Ishikawa (cell line): ENCODE data around the gene BLOC1S2.

Experiments used
- CEBPB ChIP-seq: IDR thresholded peaks from 2 replicates; pipeline ENCODE4 v1.6.1; 2012
- CREB1 ChIP-seq: IDR thresholded peaks from 2 replicates; pipeline ENCODE4 v1.6.1; 2012; ENCODE audit warnings: low read depth
- EGR1 ChIP-seq: IDR thresholded peaks from 2 replicates; pipeline ENCODE4 v1.6.1; 2012
- EP300 ChIP-seq: IDR thresholded peaks from 2 replicates; pipeline ENCODE4 v1.6.1; 2012; ENCODE audit warnings: borderline replicate concordance
- FOXM1 ChIP-seq: IDR thresholded peaks from 2 replicates; pipeline ENCODE4 v1.6.1; 2012; ENCODE audit warnings: low read depth, borderline replicate concordance
- NFIC ChIP-seq: IDR thresholded peaks from 2 replicates; pipeline ENCODE4 v1.6.1; 2012
- RAD21 ChIP-seq: IDR thresholded peaks from 2 replicates; pipeline ENCODE4 v1.6.1; 2012; ENCODE audit warnings: low read depth
- TAF1 ChIP-seq: IDR thresholded peaks from 2 replicates; pipeline ENCODE4 v1.6.1; 2012; ENCODE audit warnings: low read depth, mild to moderate bottlenecking
- TCF12 ChIP-seq: IDR thresholded peaks from 2 replicates; pipeline ENCODE4 v1.6.1; 2012; ENCODE audit warnings: low read depth
- TEAD4 ChIP-seq: IDR thresholded peaks from 2 replicates; pipeline ENCODE4 v1.6.1; 2012
- YY1 ChIP-seq: IDR thresholded peaks from 2 replicates; pipeline ENCODE4 v1.6.1; 2012; ENCODE audit warnings: low read depth
- ZBTB7A ChIP-seq: IDR thresholded peaks from 2 replicates; pipeline ENCODE4 v1.6.1; 2012; ENCODE audit warnings: low read depth
- TF ChIP-seq, protein P1 (sequence below): IDR thresholded peaks from 2 replicates; pipeline ENCODE4 v1.6.1; 2012; ENCODE audit warnings: low read depth, mild to moderate bottlenecking
- TF ChIP-seq, protein P2 (sequence below): IDR thresholded peaks from 2 replicates; pipeline ENCODE4 v1.6.1; 2012
- TF ChIP-seq, protein P3 (sequence below): IDR thresholded peaks from 2 replicates; pipeline ENCODE4 v1.6.1; 2012

BLOC1S2 gene

DNA sequence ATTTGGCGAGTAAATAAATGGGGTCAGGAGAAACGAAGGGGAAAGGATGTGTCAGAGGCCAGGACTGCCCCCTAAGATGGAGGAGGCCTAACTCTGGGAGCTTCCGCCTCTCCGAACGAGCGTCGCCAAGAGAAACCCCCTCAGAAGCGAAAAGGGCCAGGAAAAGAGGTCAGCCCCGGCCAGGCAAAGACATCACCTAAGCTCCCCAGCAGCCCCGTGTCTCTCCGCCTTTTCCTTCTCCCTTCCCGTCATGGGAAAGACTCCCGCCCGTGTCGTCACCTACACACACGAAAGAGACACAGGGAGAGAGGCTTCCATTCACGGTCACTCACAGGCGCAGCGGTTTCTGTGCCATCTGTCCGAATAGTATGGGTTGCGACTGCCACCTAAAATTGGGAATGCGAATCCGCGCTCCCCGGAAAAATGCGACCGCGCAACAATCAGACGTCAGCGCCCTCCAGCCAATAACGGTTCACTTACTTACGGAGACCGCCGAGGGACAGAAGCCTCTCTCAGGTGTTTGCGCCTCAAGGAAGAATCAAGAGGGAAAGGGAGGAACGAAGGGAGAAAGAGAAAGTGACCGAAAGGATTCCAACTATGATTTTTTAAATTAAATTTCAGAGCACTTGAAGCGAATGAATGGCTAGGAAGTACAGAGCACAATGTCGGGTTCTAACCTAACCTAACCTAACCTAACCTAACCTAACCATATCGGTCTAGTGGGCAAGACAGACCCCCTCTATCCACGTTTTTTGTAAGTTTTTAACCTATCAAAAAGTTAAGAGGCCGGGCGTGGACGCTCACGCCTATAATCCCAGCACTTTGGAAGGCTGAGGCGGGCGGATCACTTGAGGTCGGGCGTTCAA, 19.0 kb downstream of the BLOC1S2 start, which contains the start of gene CWF19L1:
TSS of gene CWF19L1 (minus strand) at position 400 of the 866 bp plus-strand sequence. CDS start at position 355, 45 bp downstream.
- TF ChIP-seq, protein P1, sequence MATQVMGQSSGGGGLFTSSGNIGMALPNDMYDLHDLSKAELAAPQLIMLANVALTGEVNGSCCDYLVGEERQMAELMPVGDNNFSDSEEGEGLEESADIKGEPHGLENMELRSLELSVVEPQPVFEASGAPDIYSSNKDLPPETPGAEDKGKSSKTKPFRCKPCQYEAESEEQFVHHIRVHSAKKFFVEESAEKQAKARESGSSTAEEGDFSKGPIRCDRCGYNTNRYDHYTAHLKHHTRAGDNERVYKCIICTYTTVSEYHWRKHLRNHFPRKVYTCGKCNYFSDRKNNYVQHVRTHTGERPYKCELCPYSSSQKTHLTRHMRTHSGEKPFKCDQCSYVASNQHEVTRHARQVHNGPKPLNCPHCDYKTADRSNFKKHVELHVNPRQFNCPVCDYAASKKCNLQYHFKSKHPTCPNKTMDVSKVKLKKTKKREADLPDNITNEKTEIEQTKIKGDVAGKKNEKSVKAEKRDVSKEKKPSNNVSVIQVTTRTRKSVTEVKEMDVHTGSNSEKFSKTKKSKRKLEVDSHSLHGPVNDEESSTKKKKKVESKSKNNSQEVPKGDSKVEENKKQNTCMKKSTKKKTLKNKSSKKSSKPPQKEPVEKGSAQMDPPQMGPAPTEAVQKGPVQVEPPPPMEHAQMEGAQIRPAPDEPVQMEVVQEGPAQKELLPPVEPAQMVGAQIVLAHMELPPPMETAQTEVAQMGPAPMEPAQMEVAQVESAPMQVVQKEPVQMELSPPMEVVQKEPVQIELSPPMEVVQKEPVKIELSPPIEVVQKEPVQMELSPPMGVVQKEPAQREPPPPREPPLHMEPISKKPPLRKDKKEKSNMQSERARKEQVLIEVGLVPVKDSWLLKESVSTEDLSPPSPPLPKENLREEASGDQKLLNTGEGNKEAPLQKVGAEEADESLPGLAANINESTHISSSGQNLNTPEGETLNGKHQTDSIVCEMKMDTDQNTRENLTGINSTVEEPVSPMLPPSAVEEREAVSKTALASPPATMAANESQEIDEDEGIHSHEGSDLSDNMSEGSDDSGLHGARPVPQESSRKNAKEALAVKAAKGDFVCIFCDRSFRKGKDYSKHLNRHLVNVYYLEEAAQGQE = no peak
- peak; percentile 95 for TF ChIP-seq CREB1
- TF ChIP-seq, protein P2, sequence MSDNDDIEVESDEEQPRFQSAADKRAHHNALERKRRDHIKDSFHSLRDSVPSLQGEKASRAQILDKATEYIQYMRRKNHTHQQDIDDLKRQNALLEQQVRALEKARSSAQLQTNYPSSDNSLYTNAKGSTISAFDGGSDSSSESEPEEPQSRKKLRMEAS = peak; percentile 85
- peak; percentile 49; the same call in 1 of the 2 replicates for TF ChIP-seq TCF12
- peak; percentile 87 for TF ChIP-seq TAF1
- no peak; the same call in 1 of the 2 replicates for TF ChIP-seq YY1
- TF ChIP-seq, protein P3, sequence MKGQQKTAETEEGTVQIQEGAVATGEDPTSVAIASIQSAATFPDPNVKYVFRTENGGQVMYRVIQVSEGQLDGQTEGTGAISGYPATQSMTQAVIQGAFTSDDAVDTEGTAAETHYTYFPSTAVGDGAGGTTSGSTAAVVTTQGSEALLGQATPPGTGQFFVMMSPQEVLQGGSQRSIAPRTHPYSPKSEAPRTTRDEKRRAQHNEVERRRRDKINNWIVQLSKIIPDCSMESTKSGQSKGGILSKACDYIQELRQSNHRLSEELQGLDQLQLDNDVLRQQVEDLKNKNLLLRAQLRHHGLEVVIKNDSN = no peak
- TF ChIP-seq FOXM1 = no peak
- TF ChIP-seq EGR1 = no peak
- TF ChIP-seq ZBTB7A = no peak
- TF ChIP-seq RAD21 = no peak
- TF ChIP-seq CEBPB = no peak
- peak; percentile 78 for TF ChIP-seq TEAD4
- no peak for TF ChIP-seq NFIC
- TF ChIP-seq EP300 = no peak

DNA sequence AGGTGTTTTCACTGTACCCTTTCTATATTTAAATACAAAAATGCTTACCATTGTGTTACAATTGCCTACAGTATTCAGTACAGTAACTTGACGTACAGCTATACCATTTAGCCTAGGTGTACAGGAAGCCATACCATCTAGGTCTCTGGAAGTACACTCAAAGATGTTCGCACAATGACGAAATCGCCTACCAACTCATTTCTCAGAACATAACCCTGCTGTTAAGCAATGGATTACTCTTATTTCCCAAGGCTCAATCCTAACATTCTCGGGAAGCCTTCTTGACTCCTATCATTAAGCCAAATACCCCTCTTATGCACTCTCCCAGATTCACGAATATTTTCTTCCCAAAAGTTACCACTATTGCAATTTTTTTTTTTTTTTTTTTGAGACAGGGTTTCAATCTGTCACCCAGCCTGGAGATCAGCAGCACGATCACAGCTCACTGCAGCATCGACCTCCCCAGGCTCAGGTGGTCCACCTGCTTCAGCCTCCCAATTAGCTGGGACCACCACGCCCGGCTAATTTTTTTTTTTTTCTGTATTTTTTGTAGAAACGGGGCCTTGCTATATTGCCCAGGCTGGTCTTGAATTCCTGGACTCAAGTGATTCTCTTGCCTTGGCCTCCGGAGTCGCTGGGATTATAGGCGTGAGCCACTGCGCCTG, 20.5 kb downstream of the BLOC1S2 start:
- TF ChIP-seq, protein P3 = no peak
- no peak for TF ChIP-seq NFIC

DNA sequence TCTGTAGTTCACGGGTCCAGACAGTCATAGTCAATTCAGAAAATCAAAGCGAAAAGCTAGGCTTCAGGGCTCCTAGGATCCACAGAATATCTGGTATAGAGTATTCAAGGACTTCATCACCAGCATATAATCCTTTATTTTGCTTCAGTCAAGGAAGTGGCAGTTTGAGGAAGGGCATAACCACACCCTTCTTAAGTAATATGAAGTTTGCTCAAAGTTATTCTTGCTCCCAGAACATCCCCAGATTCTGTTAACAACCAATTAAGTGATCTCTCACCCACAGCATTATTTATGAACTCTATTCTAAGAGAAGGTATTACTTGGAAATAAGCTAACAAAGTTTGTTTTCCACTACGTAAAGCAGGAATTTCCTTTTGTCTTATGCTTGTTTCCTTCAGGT, 32.3 kb downstream of the BLOC1S2 start:
- TF ChIP-seq NFIC (no peak), CEBPB (no peak), TAF1 (no peak), TEAD4 (no peak), RAD21 (no peak), YY1 (no peak), ZBTB7A (no peak), FOXM1 (no peak), CREB1 (no peak), EGR1 (no peak), TCF12 (no peak), EP300 (no peak)
- TF ChIP-seq, protein P3 = no peak
- TF ChIP-seq, protein P2 = no peak
- TF ChIP-seq, protein P1 = no peak

DNA sequence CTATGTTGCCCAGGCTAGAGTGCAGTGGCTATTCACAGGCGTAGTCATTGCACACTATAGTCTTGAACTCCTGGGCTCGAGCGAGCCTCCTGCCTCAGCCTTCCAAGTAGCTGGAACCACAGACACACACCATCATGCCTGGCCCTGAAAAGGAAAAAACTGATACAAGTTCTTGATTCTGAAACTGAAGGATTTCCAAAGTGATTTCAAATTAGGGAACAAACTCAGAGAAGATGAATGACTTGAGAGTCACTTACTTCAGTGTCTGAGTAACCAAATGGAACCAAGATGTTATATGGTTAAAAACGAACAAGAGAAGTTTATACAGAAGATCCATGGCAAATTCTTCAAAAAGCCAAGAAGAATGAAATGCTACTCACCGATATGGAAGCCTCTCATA, 33.4 kb downstream of the BLOC1S2 start:
- no peak for TF ChIP-seq NFIC
- no peak for TF ChIP-seq EP300
- TF ChIP-seq TCF12 = no peak
- TF ChIP-seq, protein P3 = no peak
- TF ChIP-seq TAF1 = no peak
- TF ChIP-seq ZBTB7A = no peak
- TF ChIP-seq, protein P2 = no peak
- TF ChIP-seq RAD21 = no peak
